HG03442 (cell line): ENCODE data around the gene MBD3L2B.
"Not testable (repeated sequence)": the region's sequence is repeated elsewhere in the genome, so short reads cannot be mapped to it uniquely, and the experiment has no call there.

Experiments used
- ATAC-seq: cut with Tn5 transposase; IDR thresholded peaks from one replicate; pipeline ENCODE4 v1.9.1; 2021; ENCODE audit warnings: mild to moderate bottlenecking, moderate library complexity; ENCODE audit not compliant: unreplicated experiment

Gene MBD3L2B

GRCh38 chr19:7021331-7021730, at the start of gene MBD3L2B:
MBD3L2B (minus strand) TSS chr19:7021431; CDS start chr19:7021397, 34 bp downstream.
- ATAC-seq, result not testable (repeated sequence)

DNA sequence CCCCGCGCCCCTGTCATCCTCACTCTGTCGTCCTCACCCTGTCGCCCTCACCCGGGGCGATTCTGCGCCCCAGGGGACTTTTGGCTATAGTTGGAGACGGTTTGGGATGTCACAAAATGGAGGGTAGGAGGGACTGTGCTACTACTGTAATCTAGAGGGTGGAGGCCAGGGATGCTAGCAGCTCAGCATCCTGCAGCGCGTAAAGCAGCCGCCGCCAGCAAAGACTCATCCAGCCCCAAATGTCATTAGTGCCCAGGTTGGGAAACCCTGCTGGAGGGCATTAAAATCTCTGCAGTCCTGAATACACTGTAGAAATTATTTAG, 48.6 kb upstream of the MBD3L2B start:
- ATAC-seq, result no peak

DNA sequence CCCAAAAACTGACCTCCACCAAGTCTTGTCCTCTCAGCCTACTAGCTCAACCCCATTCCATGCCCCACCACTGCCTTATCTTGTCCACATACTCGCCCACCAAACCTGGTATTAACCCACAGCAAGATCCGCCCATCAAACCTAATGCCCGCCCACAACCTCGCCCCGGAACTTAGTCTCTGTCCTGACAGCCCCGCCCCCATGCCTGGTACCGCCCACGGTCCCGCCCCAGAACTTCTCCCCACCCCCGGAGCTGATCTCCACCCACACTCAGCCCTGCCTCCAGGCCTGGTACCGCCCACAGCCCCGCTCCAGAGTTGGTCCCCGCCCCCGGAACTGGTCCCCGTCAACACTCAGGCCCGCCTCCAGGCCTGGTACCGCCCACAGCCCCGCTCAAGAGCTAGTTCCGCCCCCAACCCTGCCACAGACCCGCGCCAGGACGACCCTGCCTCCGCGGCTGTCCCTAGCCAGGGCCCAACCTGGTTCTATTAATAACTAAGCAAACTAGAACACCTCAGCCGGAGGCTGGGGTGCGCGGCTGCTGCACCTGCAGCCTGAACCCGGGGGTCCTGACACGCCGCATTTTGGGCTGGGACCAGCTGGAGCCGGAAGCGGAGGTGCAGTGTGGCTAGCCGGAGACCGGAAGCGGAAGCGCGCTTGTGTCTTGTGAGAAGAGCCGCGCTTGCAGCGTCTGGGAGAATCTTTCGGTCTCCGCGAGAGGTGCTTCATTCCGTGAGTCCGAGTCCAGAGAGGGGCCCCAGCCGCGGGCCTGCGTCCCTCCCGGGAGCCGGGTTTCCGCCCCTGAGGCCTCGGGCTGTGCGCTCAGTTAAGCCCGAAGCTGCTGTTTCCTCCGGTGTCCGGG, 48.0 kb upstream of the MBD3L2B start, which contains the start of gene ZNF557:
Gene ZNF557 (plus strand): TSS at position 662 of the 862 bp plus-strand sequence. CDS start 5,372 bp downstream, outside the sequence.
- peak; percentile 89 for ATAC-seq

- ATAC-seq, result no peak
These were observed 47.4 kb upstream of the MBD3L2B start for GRCh38 chr19:7068599-7068998.

DNA sequence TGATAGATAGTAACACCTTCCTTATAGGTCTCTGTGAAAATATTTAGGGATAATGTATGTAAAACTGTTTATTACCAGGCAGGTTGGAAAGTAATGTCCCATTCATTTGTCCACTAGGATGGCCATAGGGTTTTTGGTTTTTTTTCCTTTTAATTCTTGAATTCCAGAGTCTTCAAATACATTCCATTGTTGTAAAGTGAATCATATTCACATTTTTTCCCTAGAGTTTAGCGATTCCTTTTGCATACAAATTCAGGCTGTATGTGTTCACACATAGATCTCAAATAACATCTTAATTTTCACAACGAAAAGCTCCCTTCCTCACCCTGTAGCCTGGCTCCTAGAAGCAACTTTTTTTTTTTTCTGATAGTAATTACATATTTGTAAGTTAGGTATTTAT, 46.5 kb upstream of the MBD3L2B start:
- no peak for ATAC-seq

DNA sequence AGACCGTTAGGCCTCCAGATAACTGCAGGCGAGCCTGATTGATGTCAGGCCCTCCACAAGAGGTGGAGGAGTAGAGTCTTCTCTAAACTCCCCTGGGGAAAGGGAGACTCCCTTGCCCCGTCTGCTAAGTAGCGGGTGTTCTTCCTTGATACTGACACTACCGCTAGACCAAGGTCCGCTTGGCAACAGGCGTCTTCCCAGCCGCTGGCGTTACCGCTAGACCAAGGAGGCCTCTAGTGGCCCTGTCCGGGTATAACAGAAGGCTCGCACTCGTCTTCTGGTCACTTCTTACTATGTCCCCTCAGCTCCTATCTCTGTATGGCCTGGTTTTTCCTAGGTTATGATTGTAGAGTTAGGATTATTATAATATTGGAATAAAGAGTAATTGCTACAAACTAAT, 45.9 kb upstream of the MBD3L2B start:
- ATAC-seq, result not testable (repeated sequence)

DNA sequence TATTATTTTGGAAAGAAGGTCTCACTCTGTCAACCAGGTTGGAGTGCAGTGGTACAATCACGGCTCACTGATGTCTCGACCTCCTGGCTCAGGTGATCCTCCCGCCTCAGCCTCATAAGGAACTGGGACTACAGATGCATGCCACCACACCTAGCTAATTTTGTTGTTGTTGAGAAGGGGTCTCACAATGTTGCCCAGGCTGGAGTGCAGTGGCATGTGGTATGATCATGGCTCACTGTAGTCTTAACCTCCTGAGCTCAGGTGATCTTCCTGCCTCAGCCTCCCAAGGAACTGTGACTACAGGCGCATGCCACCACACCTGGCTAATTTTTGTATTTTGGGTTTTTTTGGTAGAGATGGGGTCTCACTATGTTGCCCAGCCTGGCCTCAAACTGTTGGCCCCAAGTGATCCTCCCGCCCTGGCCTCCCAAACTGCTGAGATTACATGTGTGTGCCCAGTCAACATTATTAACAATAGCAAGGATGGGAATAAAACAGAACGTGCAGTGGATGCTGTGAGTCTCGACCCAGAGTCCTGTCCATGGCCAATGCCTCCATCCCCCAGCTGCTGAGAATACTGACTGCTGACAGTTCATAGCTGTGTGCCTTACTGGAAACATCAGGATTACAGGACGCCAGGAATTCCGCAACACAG, 42.7 kb upstream of the MBD3L2B start:
- ATAC-seq, result no peak

DNA sequence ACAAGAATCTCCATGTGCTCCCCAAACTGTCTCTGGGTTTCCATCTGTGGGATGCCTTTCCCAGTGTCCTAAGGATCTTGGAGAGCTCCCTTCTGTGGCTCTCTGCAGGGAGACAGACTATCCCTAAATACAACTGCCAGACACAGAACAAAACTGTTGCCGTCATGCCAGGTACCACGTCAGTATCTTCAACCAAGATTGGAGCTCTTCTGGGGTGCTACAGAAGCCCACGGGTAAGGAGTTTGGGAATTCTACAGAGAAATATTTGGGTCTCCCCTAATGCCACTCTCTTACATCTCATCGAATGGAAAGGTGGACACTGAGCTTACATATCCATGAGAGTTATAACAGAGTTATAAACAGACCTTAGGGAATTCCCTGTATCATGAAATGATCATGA, 42.1 kb upstream of the MBD3L2B start:
- no peak for ATAC-seq

GRCh38 chr19:7059977-7060376, 38.7 kb upstream of the MBD3L2B start:
- ATAC-seq, result not testable (repeated sequence)

DNA sequence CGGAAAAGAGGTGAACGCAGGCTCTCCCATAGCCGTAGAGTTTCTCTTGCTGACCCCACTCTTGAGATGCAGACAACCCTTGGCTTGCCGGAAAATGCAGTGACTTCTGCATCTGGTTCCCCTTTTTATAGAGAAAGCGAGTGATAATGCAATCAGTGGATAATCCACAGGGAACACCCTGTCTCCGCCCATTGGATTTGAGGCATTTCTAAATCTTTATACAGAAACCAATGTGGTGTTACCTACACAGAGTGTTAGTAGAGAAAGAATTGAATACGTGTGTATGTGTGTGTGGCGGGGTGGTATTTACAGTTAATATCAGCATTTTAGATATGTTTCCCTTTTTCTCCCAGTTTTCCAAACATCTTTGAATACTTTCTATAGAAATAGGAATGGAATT, 37.3 kb upstream of the MBD3L2B start, which contains the start of gene MBD3L3:
Gene MBD3L3 (minus strand): TSS at position 101 of the 400 bp plus-strand sequence. CDS start 71 bp downstream, at position 30.
- ATAC-seq, result not testable (repeated sequence)

- ATAC-seq, result not testable (repeated sequence)
These were observed 35.1 kb upstream of the MBD3L2B start for GRCh38 chr19:7056371-7056770.

DNA sequence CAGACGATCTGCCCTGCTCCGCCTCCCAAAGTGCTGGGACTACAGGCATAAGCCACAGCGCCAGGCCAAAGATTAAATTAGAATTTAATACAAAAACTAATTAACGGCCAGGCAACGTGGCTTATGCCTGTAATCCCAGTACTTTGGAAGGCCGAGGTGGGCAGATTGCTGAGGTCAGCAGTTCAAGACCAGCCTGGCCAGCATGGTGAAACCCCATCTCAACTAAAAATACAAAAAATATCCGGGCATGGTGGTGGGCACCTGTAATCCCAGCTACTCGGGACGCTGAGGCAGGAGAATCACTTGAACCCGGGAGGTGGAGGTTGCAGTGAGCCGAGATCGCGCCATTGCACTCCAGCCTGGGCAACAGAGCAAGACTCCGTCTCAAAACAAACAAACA, 34.4 kb upstream of the MBD3L2B start:
- not testable (repeated sequence) for ATAC-seq

DNA sequence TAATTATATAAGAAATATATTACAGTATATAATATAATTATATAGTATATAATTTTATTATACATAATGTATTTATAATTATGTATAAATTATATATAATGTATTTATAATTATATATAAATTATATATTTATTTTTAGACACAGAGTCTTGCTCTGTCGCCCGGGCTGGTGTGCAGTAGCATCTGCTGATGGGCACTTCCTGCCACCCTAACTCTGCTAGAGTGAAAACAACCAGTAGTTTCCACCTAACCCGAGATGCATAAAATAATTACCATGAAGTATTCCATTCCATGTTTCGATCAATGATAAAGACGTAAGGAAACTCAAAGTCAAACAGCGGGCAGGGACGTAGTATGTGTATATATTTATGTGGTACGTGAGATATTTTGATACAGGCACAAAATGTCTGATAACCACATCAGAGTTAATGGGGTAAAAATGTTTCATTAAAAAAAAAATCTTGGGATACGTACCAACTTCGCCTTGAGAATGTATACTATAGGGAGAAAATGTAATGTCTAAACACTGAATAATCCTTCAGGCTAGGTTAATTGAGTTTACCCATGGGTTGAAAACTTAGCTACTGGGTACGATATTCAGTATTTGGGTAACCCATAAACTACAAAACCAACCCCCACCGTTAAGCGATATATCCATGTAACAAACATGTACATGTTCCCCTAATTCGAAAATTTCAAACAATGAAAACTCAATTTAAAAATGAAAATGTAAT, 33.6 kb upstream of the MBD3L2B start:
- ATAC-seq, result not testable (repeated sequence)

- not testable (repeated sequence) for ATAC-seq
These were observed 31.7 kb upstream of the MBD3L2B start for GRCh38 chr19:7052896-7053295.

- not testable (repeated sequence) for ATAC-seq
These were observed 30.2 kb upstream of the MBD3L2B start for GRCh38 chr19:7051421-7051820.

DNA sequence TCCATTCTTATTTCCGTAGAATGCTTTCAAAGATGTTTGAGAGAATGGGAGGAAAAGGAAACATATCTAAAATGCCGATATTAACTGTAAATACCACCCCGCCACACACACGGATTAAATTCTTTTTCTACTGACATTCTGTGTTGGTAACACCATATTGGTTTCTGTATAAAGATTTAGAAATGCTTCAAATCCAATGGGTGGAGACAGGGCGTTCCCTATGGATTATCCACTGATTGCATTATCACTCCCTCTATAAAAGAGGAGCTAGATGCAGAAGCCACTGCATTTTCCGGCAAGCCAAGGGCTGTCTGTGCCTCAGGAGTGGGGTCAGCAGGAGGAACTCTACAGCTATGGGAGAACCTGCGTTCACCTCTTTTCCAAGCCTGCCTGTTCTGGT, 27.8 kb upstream of the MBD3L2B start, which contains the start of gene MBD3L2:
Gene MBD3L2 (plus strand): TSS at position 301 of the 400 bp plus-strand sequence. CDS start 53 bp downstream, at position 354.
- not testable (repeated sequence) for ATAC-seq

- ATAC-seq, result not testable (repeated sequence)
These were observed 20.3 kb upstream of the MBD3L2B start for GRCh38 chr19:7041563-7041962.

DNA sequence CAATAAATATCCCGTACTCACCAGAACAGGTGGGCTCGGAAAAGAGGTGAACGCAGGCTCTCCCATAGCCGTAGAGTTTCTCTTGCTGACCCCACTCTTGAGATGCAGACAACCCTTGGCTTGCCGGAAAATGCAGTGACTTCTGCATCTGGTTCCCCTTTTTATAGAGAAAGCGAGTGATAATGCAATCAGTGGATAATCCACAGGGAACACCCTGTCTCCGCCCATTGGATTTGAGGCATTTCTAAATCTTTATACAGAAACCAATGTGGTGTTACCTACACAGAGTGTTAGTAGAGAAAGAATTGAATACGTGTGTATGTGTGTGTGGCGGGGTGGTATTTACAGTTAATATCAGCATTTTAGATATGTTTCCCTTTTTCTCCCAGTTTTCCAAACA, 18.8 kb upstream of the MBD3L2B start, which contains the start of gene MBD3L4:
Gene MBD3L4 (minus strand): TSS at position 101 of the 400 bp plus-strand sequence. CDS start 35 bp downstream, at position 66.
- not testable (repeated sequence) for ATAC-seq

- not testable (repeated sequence) for ATAC-seq
These were observed 9.0 kb upstream of the MBD3L2B start, which contains the start of gene MBD3L5 for GRCh38 chr19:7030278-7030677. MBD3L5 (plus strand) TSS chr19:7030578; CDS start chr19:7030612, 34 bp downstream.

DNA sequence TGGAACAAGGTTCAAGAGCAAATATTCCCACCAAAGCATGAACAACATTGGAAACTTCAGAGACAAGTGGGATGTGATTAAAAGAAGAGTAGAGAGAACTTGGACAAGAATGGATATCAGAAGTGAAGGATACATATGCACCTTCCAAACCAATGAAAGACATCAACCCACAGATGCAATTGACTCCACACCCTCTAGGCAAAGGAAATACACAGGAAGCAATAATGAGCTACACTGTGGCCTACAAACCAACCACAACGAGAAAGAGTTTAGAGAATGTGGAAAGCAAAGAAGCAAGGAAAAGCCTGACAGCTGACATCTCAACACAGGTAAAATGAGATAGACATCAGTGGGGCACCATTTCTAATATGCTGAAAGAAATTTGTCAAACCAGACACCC, 7.6 kb upstream of the MBD3L2B start:
- ATAC-seq, result not testable (repeated sequence)

DNA sequence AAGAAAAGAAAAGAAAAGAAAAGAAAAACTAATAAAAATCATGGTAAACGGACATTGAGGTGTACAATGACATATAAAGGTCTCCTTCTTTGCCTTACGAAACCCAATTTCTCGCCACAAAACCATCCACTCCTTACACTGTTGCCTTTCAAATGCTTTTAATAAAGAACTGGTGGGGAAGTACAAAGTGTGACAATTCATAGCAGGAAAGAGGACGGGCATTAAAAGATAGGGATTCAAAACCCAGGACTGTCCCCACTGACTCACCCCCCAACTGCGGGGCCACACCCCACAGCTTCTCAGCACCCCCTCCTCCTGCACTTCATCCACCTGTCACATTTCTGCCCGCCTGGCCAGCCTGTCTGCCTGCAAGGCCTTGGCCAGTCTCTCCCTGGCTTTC, 2.4 kb downstream of the MBD3L2B start:
- ATAC-seq, result no peak
